GM12878 (cell line): ENCODE results near the gene COASY. TPM values are rescaled to one million over a fixed set of nuclear protein-coding genes. Genes with fewer than 3 reads are reported as not detected.

Source experiments
- ATAC-seq: fragments of 200-7000 bp; cut with Tn5 transposase; 3 replicates; pipeline ENCODE4 v1.9.1; 2020; ENCODE audit warnings: mild to moderate bottlenecking, moderate library complexity
- BruUV-seq: library from RNA; stranded (reverse); fragments of 400-500 nt; replicated peaks from 2 replicates; lab custom pipeline; 2021; lab: Mats Ljungman, UMichigan
- CTCF ChIA-PET: fragments of 300-600 bp; sonication (Branson Sonifier 250); formaldehyde crosslinking; extraction: SDS; loops from one replicate; lab custom pipeline; 2021; ENCODE audit warnings: inconsistent platforms; lab: Yijun Ruan, JAX
- POLR2A ChIA-PET: fragments of 350-600 bp; formaldehyde crosslinking; extraction: SDS; loops from one replicate; lab custom pipeline; 2021; ENCODE audit warnings: inconsistent platforms; lab: Charles Lee
- RAD21 ChIA-PET: fragments of 300-600 bp; sonication (Branson Sonifier 250); formaldehyde crosslinking; loops from one replicate; lab custom pipeline; 2023; ENCODE audit warnings: antibody characterized with exemption; ENCODE audit not compliant: unreplicated experiment; lab: Charles Lee
- SMC1A ChIA-PET: fragments of 300-600 bp; sonication (Branson Sonifier 250); formaldehyde crosslinking; loops from one replicate; lab custom pipeline; 2023; ENCODE audit not compliant: unreplicated experiment, uncharacterized antibody; lab: Charles Lee
- DNase-seq: peaks from one replicate; pipeline ENCODE4 v3.0.0-alpha.2; 2011; ENCODE audit warnings: low read depth, low spot score
- FAIRE-seq: peaks from 3 replicates; lab custom pipeline; 2011; peaks lifted over from hg19 to GRCh38; lab: Jason Lieb, UNC
- H2AFZ ChIP-seq: 2 replicates; pipeline ENCODE4 v1.6.0; 2011; ENCODE audit warnings: low read depth, low read length, control low read depth; ENCODE audit not compliant: control insufficient read depth
- H3K27ac ChIP-seq: 2 replicates; pipeline ENCODE4 v1.5.1; 2011; ENCODE audit warnings: control low read depth; ENCODE audit not compliant: control insufficient read depth, insufficient read depth
- H3K27me3 ChIP-seq, 2 experiments: replicated peaks in 1 of 2; 2 replicates each; pipeline versions ENCODE4 v1.6.0 to v1.6.1; 2011; ENCODE audit warnings: low read length in 1 of 2; ENCODE audit not compliant: control insufficient read depth in 2 of 2, insufficient read depth in 2 of 2
- H3K36me3 ChIP-seq, 2 experiments: 2 replicates each; pipeline ENCODE4 v1.5.1; 2011; ENCODE audit warnings: low read length in 1 of 2; ENCODE audit not compliant: control insufficient read depth in 2 of 2, insufficient read depth in 2 of 2
- H3K4me1 ChIP-seq: 2 replicates; pipeline ENCODE4 v1.6.1; 2011; ENCODE audit warnings: mild to moderate bottlenecking, low read length, moderate library complexity, mixed read lengths; ENCODE audit not compliant: control insufficient read depth, insufficient read depth
- H3K4me2 ChIP-seq: 2 replicates; pipeline ENCODE4 v1.6.0; 2011; ENCODE audit warnings: control low read depth; ENCODE audit not compliant: control insufficient read depth, insufficient read depth
- H3K4me3 ChIP-seq: fragments of 200-600 bp; sonication (generic); 2 replicates; pipeline ENCODE4 v1.5.1; 2016
- H3K79me2 ChIP-seq: 2 replicates; pipeline ENCODE4 v1.6.0; 2011; ENCODE audit warnings: low read length; ENCODE audit not compliant: control insufficient read depth, insufficient read depth
- H3K9ac ChIP-seq: 2 replicates; pipeline ENCODE4 v1.8.0; 2011; ENCODE audit warnings: low read length, control low read depth, mixed read lengths; ENCODE audit not compliant: control insufficient read depth, insufficient read depth
- H3K9me3 ChIP-seq: replicated peaks from 3 replicates; pipeline ENCODE4 v1.5.1; 2011; ENCODE audit warnings: mild to moderate bottlenecking, low read length; ENCODE audit not compliant: control insufficient read depth, insufficient read depth
- H4K20me1 ChIP-seq: 2 replicates; pipeline ENCODE4 v1.6.0; 2011; ENCODE audit not compliant: control insufficient read depth, insufficient read depth
- ATF7 ChIP-seq: fragments of 450-650 bp; IDR thresholded peaks from 2 replicates; pipeline ENCODE4 v1.6.1; 2016; ENCODE audit warnings: low read depth, mild to moderate bottlenecking
- CBFB ChIP-seq: IDR thresholded peaks from 2 replicates; pipeline ENCODE4 v1.6.1; 2016; ENCODE audit warnings: antibody characterized with exemption, low read depth
- CBX5 ChIP-seq: sonication (generic); IDR thresholded peaks from 2 replicates; pipeline ENCODE4 v1.6.1; 2016; ENCODE audit warnings: low read depth, moderate library complexity, mild to moderate bottlenecking, inconsistent platforms
- MEF2B ChIP-seq: fragments of 450-650 bp; IDR thresholded peaks from 2 replicates; pipeline ENCODE4 v1.6.1; 2018; ENCODE audit warnings: mild to moderate bottlenecking, moderate library complexity; ENCODE audit not compliant: partially characterized antibody, poor library complexity, severe bottlenecking
- NFIC ChIP-seq: IDR thresholded peaks from 2 replicates; pipeline ENCODE4 v1.6.1; 2012; ENCODE audit warnings: low read depth, mild to moderate bottlenecking, inconsistent platforms, low read length, moderate library complexity
- NR2C2 ChIP-seq: IDR thresholded peaks from 2 replicates; pipeline ENCODE4 v1.6.1; 2011; ENCODE audit warnings: borderline replicate concordance, low read depth; ENCODE audit not compliant: control insufficient read depth, insufficient read length
- NRF1 ChIP-seq: conservative IDR thresholded peaks from 2 replicates; pipeline ENCODE4 v1.6.1; 2011; ENCODE audit warnings: mild to moderate bottlenecking, low read depth, low read length, improper control_type of control experiment
- SIX5 ChIP-seq: IDR thresholded peaks from 2 replicates; pipeline ENCODE4 v1.6.1; 2011; ENCODE audit warnings: mild to moderate bottlenecking, low read depth, low read length, moderate library complexity; ENCODE audit not compliant: severe bottlenecking
- TCF12 ChIP-seq: IDR thresholded peaks from 2 replicates; pipeline ENCODE4 v1.6.1; 2011; ENCODE audit warnings: low read depth, mild to moderate bottlenecking, low read length
- ZBED1 ChIP-seq: IDR thresholded peaks from 2 replicates; pipeline ENCODE4 v1.6.1; 2016; ENCODE audit warnings: borderline replicate concordance
- WGBS: methylation state at CpG from one replicate; pipeline ENCODE4 v1.1.6; 2016; ENCODE audit warnings: low lambda C conversion rate; ENCODE audit not compliant: insufficient replicate concordance, insufficient coverage; ENCODE audit errors: missing lambda C conversion rate; 5-methylcytosine and 5-hydroxymethylcytosine counted together
- in situ Hi-C: fragments of 300-500 bp; cut with MboI; formaldehyde crosslinking; loops from 9 replicates; pipeline ENCODE4 v1.14.3; 2018; ENCODE audit warnings: mixed read lengths
- intact Hi-C: fragments of 100-400 bp; cut with micrococcal nuclease; formaldehyde crosslinking; loops from one replicate; pipeline ENCODE4 v1.14.2; 2022; ENCODE audit not compliant: unreplicated experiment
- polyA plus RNA-seq, 11 experiments: library from polyadenylated mRNA; depleted of rRNA in 4 of 11; unstranded in 6 of 11; stranded (reverse) in 5 of 11; fragments of >200 nt; fragmentation: Nextera tagmentation in 4 of 11; fragmentation: Illumina TruSeq in 1 of 11; extraction: Ambion mirVana in 4 of 11; extraction: Trizol in 1 of 11; gene quantifications; 1 replicate in 1 of 11; 2 replicates in 10 of 11; pipeline versions ENCODE4 v1.2.1 to v1.2.3, GENCODE V29; 2011 to 2016; ENCODE audit warnings: inconsistent platforms in 2 of 11, missing spikeins in 2 of 11, low read depth in 1 of 11
- total RNA-seq, 4 experiments: library from RNA; depleted of rRNA in 3 of 4; stranded (reverse); fragments of >200 nt in 3 of 4; fragmentation: Illumina TruSeq in 1 of 4; extraction: Trizol in 1 of 4; gene quantifications; 2 replicates each; pipeline versions ENCODE4 v1.2.1 to v1.2.3, GENCODE V29; 2013 to 2021
- TF ChIP-seq, protein P1 (sequence below): IDR thresholded peaks from 2 replicates; pipeline ENCODE4 v1.6.1; 2011; ENCODE audit warnings: low read depth, mild to moderate bottlenecking, low read length, moderate library complexity, borderline replicate concordance; ENCODE audit errors: extremely low read depth
- TF ChIP-seq, protein P2 (sequence below): IDR thresholded peaks from 2 replicates; pipeline ENCODE4 v1.6.1; 2011; ENCODE audit warnings: mild to moderate bottlenecking, low read depth, low read length, moderate library complexity; ENCODE audit not compliant: insufficient replicate concordance

COASY gene
- total and polyA plus RNA-seq, 10 of the 15 experiments (the other 5 are each of a cell fraction or from before 2014, with no cell fraction given), result 18.6 to 93.9 (median 43.2) TPM

DNA sequence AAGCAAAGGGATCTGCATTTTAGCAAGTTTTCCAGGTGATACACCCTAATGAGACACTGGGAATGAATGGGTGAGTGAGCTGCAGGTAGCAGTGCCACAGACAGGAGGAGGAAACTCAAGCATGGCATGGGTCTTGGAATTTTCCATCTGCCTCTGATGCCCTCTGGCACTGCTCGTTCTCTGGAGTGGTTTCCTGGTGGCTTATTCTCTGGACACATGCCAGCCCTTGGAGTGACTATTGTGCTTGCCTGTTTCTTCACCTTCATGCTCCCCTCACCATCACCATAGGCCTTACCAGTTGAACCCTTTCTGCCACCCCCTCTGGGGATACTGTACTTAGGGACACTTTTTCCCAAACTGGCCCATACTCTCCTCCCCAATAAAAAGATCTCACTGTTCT, 1.6 kb downstream of the COASY start:
- BruUV-seq, result no TSS peak
- SMC1A ChIA-PET, result interaction anchor here (0.6 kb wide), 1 partner anchor 450 kb away, joined by 3 read pairs; no protein-coding TSS in a partner anchor

DNA sequence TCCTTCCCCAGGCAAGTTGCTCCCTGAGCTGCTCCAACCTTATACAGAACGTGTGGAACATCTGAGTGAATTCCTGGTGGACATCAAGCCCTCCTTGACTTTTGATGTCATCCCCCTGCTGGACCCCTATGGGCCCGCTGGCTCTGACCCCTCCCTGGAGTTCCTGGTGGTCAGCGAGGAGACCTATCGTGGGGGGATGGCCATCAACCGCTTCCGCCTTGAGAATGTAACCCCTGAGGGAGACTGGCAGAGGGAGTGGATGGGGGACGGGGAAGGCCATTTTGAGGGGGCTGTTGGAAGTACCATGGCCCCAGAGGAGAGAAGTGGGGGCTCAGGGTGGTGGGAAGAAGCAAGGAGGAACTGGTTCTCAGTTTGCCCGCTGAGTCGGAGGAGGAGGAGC, 2.0 kb downstream of the COASY start:
- WGBS, result 72% methylated on average over 9 of the region's 9 CpGs
- BruUV-seq, result no TSS peak
- DNase-seq (no peak), ATAC-seq (no peak), FAIRE-seq (no peak)
- in situ Hi-C loops, result no loop called here
- Histone ChIP-seq H3K79me2 (peaks cover 50% of the 10 kb centered on the region), H3K4me3 (peak overlapping the region; percentile 76), H3K9ac (peak overlapping the region; percentile 98; the same call in 1 of the 2 replicates), H3K9me3 (no peaks in the 10 kb centered on the region), H2AFZ (no peak overlapping the region), H3K4me2 (peak overlapping the region; percentile 100), H4K20me1 (no peaks in the 10 kb centered on the region), H3K36me3 (peaks cover 19% of the 10 kb centered on the region in 2 experiments; a peak in 3 of 4 replicates), H3K27me3 (no peaks in the 10 kb centered on the region), H3K4me1 (peaks cover 24% of the 10 kb centered on the region), H3K27ac (peak overlapping the region; percentile 93; the same call in 1 of the 2 replicates)
- RAD21 ChIA-PET, result interaction anchor here (0.8 to 1.4 kb wide), 3 partner anchors 9 to 117 kb away, joined by 3 read pairs; partner anchors contain the start of gene CCR10
- POLR2A ChIA-PET, result interaction anchor here (1.9 kb wide), 1 partner anchor 112 kb away, joined by 4 read pairs; the partner anchor contains the start of gene PLEKHH3
- TF ChIP-seq, protein P1, sequence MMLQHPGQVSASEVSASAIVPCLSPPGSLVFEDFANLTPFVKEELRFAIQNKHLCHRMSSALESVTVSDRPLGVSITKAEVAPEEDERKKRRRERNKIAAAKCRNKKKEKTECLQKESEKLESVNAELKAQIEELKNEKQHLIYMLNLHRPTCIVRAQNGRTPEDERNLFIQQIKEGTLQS, result no peak
- TF ChIP-seq NFIC, result no peak
- TF ChIP-seq NR2C2, result no peak
- TF ChIP-seq SIX5, result no peak
- TF ChIP-seq, protein P2, sequence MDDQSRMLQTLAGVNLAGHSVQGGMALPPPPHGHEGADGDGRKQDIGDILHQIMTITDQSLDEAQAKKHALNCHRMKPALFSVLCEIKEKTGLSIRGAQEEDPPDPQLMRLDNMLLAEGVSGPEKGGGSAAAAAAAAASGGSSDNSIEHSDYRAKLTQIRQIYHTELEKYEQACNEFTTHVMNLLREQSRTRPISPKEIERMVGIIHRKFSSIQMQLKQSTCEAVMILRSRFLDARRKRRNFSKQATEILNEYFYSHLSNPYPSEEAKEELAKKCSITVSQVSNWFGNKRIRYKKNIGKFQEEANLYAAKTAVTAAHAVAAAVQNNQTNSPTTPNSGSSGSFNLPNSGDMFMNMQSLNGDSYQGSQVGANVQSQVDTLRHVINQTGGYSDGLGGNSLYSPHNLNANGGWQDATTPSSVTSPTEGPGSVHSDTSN, result no peak
- no peak for TF ChIP-seq TCF12
- TF ChIP-seq MEF2B, result no peak
- TF ChIP-seq ZBED1, result no peak
- TF ChIP-seq NRF1, result no peak
- no peak for TF ChIP-seq CBX5
- SMC1A ChIA-PET, result no interaction called here
- CTCF ChIA-PET, result interaction anchor here (1.3 to 1.4 kb wide), 2 partner anchors 14 to 15 kb away, joined by 5 to 6 read pairs; partner anchors contain the start of gene PSMC3IP
- intact Hi-C loops, result no loop called here

More for the DNA sequence above, 1.6 kb downstream of the COASY start:
- Histone ChIP-seq H2AFZ (no peak overlapping the region), H3K4me2 (peak overlapping the region; percentile 100), H3K36me3 (peaks cover 15 to 19% of the 10 kb centered on the region in 2 experiments; a peak in 3 of 4 replicates), H3K4me1 (peaks cover 24% of the 10 kb centered on the region), H3K27me3 (no peaks in the 10 kb centered on the region), H3K79me2 (peaks cover 50% of the 10 kb centered on the region), H3K27ac (peak overlapping the region; percentile 93; the same call in 1 of the 2 replicates), H4K20me1 (no peaks in the 10 kb centered on the region), H3K9me3 (no peaks in the 10 kb centered on the region), H3K9ac (peak overlapping the region; percentile 98), H3K4me3 (peak overlapping the region; percentile 76)
- RAD21 ChIA-PET, result interaction anchor here (0.6 to 1.2 kb wide), 2 partner anchors 15 to 149 kb away, joined by 3 read pairs; no protein-coding TSS in a partner anchor
- CTCF ChIA-PET, result interaction anchor here (0.7 to 1.4 kb wide), 5 partner anchors 15 to 444 kb away, joined by 3 to 6 read pairs (median 4); partner anchors contain the start of gene PSMC3IP
- TF ChIP-seq CBFB (no peak), ATF7 (no peak)
- ATAC-seq, result no peak
- 29% methylated on average over 1 of the region's 1 CpG for WGBS
- in situ Hi-C loops, result no loop called here
- no peak for FAIRE-seq
- DNase-seq, result no peak
- POLR2A ChIA-PET, result interaction anchor here (1.9 kb wide), 1 partner anchor 113 kb away, joined by 4 read pairs; the partner anchor contains the start of gene PLEKHH3
- intact Hi-C loops, result no loop called here
